ENCODE results near the gene WSCD2. TPM values are rescaled to one million over a fixed set of nuclear protein-coding genes. Genes with fewer than 3 reads are reported as not detected.

Gene WSCD2
- total RNA-seq, 2 donors from 2014 or later: 6.5 to 6.7 TPM

- Histone ChIP-seq H3K27me3 (replicated peaks; ENCODE audit: insufficient read depth) (no peaks in the 10 kb centered on the region), H3K4me3 (no peak overlapping the region), H3K36me3 (no peaks in the 10 kb centered on the region), H3K27ac (no peak overlapping the region), H3K9me3 (no peaks in the 10 kb centered on the region), H3K4me1 (replicated peaks) (no peaks in the 10 kb centered on the region)
- no peak for DNase-seq (ENCODE audit: low spot score)
- WGBS: 92% methylated on average over 3 of the region's 3 CpGs
- intact Hi-C loops (cut with DNase I): no loop called here
- no peak for TF ChIP-seq POLR2AphosphoS5 (IDR thresholded peaks at IDR 0.05)
- TF ChIP-seq POLR2A (IDR thresholded peaks at IDR 0.05): no peak
- TF ChIP-seq CTCF (IDR thresholded peaks at IDR 0.05): no peak
These were observed 47.2 kb downstream of the WSCD2 start for GRCh38 chr12:108176292-108176691.

- H3K4me3 ChIP-seq: no peak overlapping the region
- intact Hi-C loops (cut with DNase I): no loop called here
- H3K36me3 ChIP-seq: no peaks in the 10 kb centered on the region
- H3K4me1 ChIP-seq (replicated peaks): no peaks in the 10 kb centered on the region
- no peak overlapping the region for H3K27ac ChIP-seq
- DNase-seq (ENCODE audit: low spot score): no peak
- H3K27me3 ChIP-seq (replicated peaks; ENCODE audit: insufficient read depth): no peaks in the 10 kb centered on the region
- TF ChIP-seq POLR2AphosphoS5 (IDR thresholded peaks at IDR 0.05): no peak
- no peak for TF ChIP-seq CTCF (IDR thresholded peaks at IDR 0.05)
- TF ChIP-seq POLR2A (IDR thresholded peaks at IDR 0.05): no peak
- no peaks in the 10 kb centered on the region for H3K9me3 ChIP-seq
- 92% methylated on average over 3 of the region's 3 CpGs for WGBS
These were observed 48.0 kb downstream of the WSCD2 start for GRCh38 chr12:108177131-108177530.

GRCh38 chr12:108179305-108179704, 50.2 kb downstream of the WSCD2 start:
- intact Hi-C loops (cut with DNase I): no loop called here
- Histone ChIP-seq H3K9me3 (no peaks in the 10 kb centered on the region), H3K36me3 (no peaks in the 10 kb centered on the region), H3K27ac (no peak overlapping the region), H3K4me3 (no peak overlapping the region), H3K4me1 (replicated peaks) (no peaks in the 10 kb centered on the region), H3K27me3 (replicated peaks; ENCODE audit: insufficient read depth) (no peaks in the 10 kb centered on the region)
- no peak for DNase-seq (ENCODE audit: low spot score)
- no peak for TF ChIP-seq CTCF (IDR thresholded peaks at IDR 0.05)
- WGBS: 63% methylated on average over 2 of the region's 2 CpGs

- no peak overlapping the region for H3K27ac ChIP-seq
These were observed 51.4 kb downstream of the WSCD2 start for GRCh38 chr12:108180255-108181094.

More at GRCh38 chr12:108180255-108181094, 51.4 kb downstream of the WSCD2 start:
- DNase-seq (ENCODE audit: low spot score): no peak
- Histone ChIP-seq H3K36me3 (no peaks in the 10 kb centered on the region), H3K4me3 (no peak overlapping the region), H3K9me3 (no peaks in the 10 kb centered on the region), H3K4me1 (replicated peaks) (no peaks in the 10 kb centered on the region), H3K27me3 (replicated peaks; ENCODE audit: insufficient read depth) (no peaks in the 10 kb centered on the region)
- TF ChIP-seq CTCF (IDR thresholded peaks at IDR 0.05) (no peak), POLR2AphosphoS5 (IDR thresholded peaks at IDR 0.05) (no peak), POLR2A (IDR thresholded peaks at IDR 0.05) (no peak)
- intact Hi-C loops (cut with DNase I): no loop called here
- WGBS: 79% methylated on average over 7 of the region's 7 CpGs

All from prostate gland (tissue), 2 donors.